Fibroblast of the aortic adventitia (primary cell): Measurements from ENCODE around the gene PPP2R2C. TPM values are rescaled to one million over a fixed set of nuclear protein-coding genes. Genes with fewer than 3 reads are reported as not detected.
A peak's percentile ranks its signal among the peaks of the same experiment; 100 is the strongest.

Experiments used
- DNase-seq: peaks from one replicate; pipeline ENCODE4 v3.0.0-alpha.2; 2010; ENCODE audit warnings: low read depth
- H3K4me3 ChIP-seq: 2 replicates; pipeline ENCODE4 v1.5.1; 2011; ENCODE audit warnings: low read depth, mild to moderate bottlenecking, control low read depth, low read length, moderate library complexity
- CTCF ChIP-seq: IDR thresholded peaks from 2 replicates; pipeline ENCODE4 v1.5.1; 2011; ENCODE audit warnings: mild to moderate bottlenecking, low read length, control low read depth, inconsistent platforms; ENCODE audit not compliant: insufficient read depth
- total RNA-seq: library from RNA; depleted of rRNA; stranded (reverse); fragments of >200 nt; gene quantifications from 2 replicates; pipeline ENCODE4 v1.2.3, GENCODE V29; 2012; ENCODE audit warnings: low replicate concordance

The PPP2R2C gene
- total RNA-seq, 1 donor: not detected

GRCh38 chr4:6280365-6280996 is 191.9 kb downstream of the PPP2R2C start:
- TF ChIP-seq CTCF: no peak
- no peak overlapping the region for H3K4me3 ChIP-seq
- DNase-seq: no peak

GRCh38 chr4:6279582-6280289 is 192.7 kb downstream of the PPP2R2C start:
- no peak overlapping the region for H3K4me3 ChIP-seq
- no peak for TF ChIP-seq CTCF
- no peak for DNase-seq

- TF ChIP-seq CTCF: no peak
- no peak overlapping the region for H3K4me3 ChIP-seq
- peak; percentile 74 for DNase-seq
Observed at GRCh38 chr4:6278801-6279197, 193.6 kb downstream of the PPP2R2C start.

- H3K4me3 ChIP-seq: no peak overlapping the region
- DNase-seq: peak; percentile 7
- TF ChIP-seq CTCF: no peak
Observed at GRCh38 chr4:6277935-6278800, 194.2 kb downstream of the PPP2R2C start.

DNA sequence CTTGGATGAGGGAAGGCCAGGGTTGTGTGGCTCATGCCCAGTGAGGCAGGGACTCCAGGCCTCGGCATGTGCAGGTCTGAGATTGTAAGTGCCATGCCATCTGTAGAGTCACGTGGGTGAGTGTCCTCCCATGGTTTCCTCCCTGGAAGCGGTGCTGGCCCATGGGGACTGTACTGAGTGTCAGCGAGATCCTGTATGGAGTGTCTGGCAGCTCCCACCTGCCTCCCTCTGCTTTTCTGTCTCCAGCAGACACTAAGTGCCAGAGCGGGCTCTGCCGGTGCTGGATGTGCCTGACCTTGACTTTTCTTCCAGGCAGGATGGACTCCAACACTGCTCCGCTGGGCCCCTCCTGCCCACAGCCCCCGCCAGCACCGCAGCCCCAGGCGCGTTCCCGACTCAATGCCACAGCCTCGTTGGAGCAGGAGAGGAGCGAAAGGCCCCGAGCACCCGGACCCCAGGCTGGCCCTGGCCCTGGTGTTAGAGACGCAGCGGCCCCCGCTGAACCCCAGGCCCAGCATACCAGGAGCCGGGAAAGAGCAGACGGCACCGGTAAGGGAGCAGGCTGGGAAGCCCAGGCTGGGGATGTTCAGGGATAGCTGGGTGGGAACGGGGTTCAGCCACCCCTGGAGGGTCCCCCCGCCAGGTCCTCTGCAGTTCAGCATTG is 195.1 kb downstream of the PPP2R2C start:
- no peak for TF ChIP-seq CTCF

GRCh38 chr4:6275898-6276806 is 196.3 kb downstream of the PPP2R2C start:
- DNase-seq: no peak
- no peak overlapping the region for H3K4me3 ChIP-seq
- no peak for TF ChIP-seq CTCF

More for the DNA sequence above, 195.1 kb downstream of the PPP2R2C start:
- DNase-seq: no peak
- no peak overlapping the region for H3K4me3 ChIP-seq
